Activated T-cell treated with anti-CD3 and anti-CD28 coated beads for 1 hour (primary cell): ENCODE data around the gene MBD6.

Experiments
- DNase-seq: peaks from one replicate; pipeline ENCODE4 v3.0.0-alpha.2; 2020; ENCODE audit warnings: low read depth

The MBD6 gene

GRCh38 chr12:57529831-57530230 is 7.2 kb downstream of the MBD6 start:
- DNase-seq, result no peak

- DNase-seq, result no peak
These were observed 7.9 kb downstream of the MBD6 start for GRCh38 chr12:57530396-57531142.

- no peak for DNase-seq
These were observed 9.2 kb downstream of the MBD6 start for GRCh38 chr12:57531836-57532235.

GRCh38 chr12:57533108-57533507 is 10.5 kb downstream of the MBD6 start:
- DNase-seq, result no peak

GRCh38 chr12:57534250-57534649 is 11.6 kb downstream of the MBD6 start:
- no peak for DNase-seq

GRCh38 chr12:57534991-57535543 is 12.4 kb downstream of the MBD6 start:
- DNase-seq, result no peak

- DNase-seq, result no peak
These were observed 13.4 kb downstream of the MBD6 start for GRCh38 chr12:57535764-57536596.

GRCh38 chr12:57536597-57536942 is 13.9 kb downstream of the MBD6 start:
- no peak for DNase-seq

- DNase-seq, result no peak
These were observed 16.6 kb downstream of the MBD6 start for GRCh38 chr12:57539134-57539768.

GRCh38 chr12:57541001-57541400 is 18.4 kb downstream of the MBD6 start:
- DNase-seq, result no peak

GRCh38 chr12:57541717-57542116 is 19.1 kb downstream of the MBD6 start:
- DNase-seq, result no peak

GRCh38 chr12:57543581-57543980 is 21.0 kb downstream of the MBD6 start:
- DNase-seq, result no peak

- no peak for DNase-seq
These were observed 23.3 kb downstream of the MBD6 start for GRCh38 chr12:57545809-57546437.

- DNase-seq, result peak; percentile 79
These were observed 24.0 kb downstream of the MBD6 start, which contains the start of gene DCTN2 for GRCh38 chr12:57546438-57547287. TSS of gene DCTN2 (minus strand) at chr12:57547192. CDS start at chr12:57547063, 129 bp downstream.

GRCh38 chr12:57547288-57548012 is 24.8 kb downstream of the MBD6 start:
- no peak for DNase-seq

- no peak for DNase-seq
These were observed 25.3 kb downstream of the MBD6 start for GRCh38 chr12:57548013-57548315.

GRCh38 chr12:57548488-57548887 is 25.9 kb downstream of the MBD6 start:
- no peak for DNase-seq

GRCh38 chr12:57549203-57549908 is 26.7 kb downstream of the MBD6 start:
- DNase-seq, result no peak

GRCh38 chr12:57549909-57550640 is 27.5 kb downstream of the MBD6 start, which contains the start of gene KIF5A:
TSS of gene KIF5A (plus strand) at chr12:57550044. CDS start at chr12:57550272, 228 bp downstream.
- peak; percentile 40 for DNase-seq
